ENCODE measurements around the gene ARHGAP25.
"Not testable (repeated sequence)": the region's sequence is repeated elsewhere in the genome, so short reads cannot be mapped to it uniquely, and the experiment has no call there.

ARHGAP25 gene

DNA sequence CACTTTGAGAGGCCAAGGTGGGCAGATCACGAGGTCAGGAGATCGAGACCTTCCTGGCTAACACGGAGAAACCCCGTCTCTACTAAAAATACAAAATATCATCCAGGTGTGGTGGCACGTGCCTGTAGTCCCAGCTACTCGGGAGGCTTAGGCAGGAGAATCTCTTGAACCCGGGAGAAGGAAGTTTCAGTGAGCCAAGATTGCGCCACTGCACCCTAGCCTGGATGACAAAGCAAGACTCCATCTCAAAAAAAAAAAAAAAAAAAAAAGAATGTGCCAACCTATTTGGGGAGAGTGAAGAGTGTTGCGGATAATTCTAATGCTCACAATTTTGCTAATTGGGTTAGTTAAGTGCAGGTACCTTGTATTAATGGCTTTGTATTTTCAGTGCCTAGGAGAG lies 67.5 kb downstream of the ARHGAP25 start:
- DNase-seq, result not testable (repeated sequence)

DNA sequence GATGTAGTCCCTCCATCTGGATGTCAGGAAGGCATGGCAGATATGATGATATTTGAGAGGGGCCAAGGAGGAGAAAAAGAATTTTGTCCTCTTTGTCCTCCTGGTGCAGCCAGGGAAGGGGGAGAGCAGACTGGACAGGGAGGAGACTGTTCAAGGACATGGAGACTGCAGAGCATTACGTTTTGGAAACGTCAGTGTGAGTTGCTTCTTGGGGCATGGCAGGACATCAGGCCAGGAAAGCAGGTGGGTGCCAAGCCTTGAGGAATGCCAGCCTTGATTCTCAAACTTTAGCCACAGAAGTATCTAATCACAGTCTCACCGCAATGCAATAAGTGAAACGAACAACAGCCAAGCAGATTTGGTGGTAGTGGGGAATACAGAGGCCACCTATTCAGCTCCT lies 70.4 kb downstream of the ARHGAP25 start:
- DNase-seq, result no peak

DNA sequence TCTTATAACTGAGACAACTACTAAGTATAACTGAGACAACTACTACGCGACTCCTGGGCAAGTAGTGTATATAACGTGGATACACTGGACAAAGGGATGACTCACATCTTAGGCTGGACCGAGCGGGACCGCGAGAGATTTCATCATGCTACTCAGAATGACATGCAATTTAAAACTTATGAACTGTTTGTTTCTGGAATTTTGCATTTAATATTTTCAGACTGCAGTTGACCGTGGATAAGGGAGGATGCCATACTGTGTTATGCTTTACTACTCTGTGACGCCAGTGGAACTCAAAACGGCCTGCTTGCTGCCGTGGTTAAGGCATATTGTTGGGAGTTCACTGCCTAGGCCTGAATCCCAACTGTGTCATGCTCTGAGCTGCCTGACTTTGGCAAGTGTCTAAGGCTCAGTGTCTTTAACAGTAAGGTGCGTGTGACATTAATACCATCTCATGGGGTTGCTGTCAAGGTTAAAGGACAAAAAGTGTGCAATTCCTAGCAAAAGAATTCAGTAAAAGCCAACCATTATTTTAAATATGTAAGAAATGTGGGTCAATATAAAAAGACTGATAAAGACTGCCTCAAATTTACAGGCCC lies 72.0 kb downstream of the ARHGAP25 start:
- DNase-seq, result no peak

DNA sequence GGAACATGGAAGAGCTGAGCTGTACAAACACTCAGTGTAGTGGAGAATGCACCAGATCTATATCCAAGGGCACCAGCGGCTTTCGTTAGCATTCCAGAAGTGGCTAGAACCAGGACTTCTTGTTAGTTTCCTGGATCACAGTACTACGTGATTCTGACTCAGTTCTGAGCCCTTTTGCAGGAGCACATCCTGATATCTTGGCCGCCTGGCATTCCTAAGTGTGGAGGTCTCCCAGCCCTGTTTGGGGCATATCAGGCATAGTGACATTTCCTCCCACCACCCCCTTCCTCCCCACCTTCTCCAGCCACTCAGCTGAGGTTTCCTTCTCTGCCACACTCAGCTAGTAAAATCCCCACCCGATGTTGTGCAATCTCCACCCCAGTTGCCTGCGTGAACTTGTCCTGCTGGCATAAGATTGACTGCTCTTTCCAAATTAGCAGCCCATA lies 73.2 kb downstream of the ARHGAP25 start:
- no peak for DNase-seq

DNA sequence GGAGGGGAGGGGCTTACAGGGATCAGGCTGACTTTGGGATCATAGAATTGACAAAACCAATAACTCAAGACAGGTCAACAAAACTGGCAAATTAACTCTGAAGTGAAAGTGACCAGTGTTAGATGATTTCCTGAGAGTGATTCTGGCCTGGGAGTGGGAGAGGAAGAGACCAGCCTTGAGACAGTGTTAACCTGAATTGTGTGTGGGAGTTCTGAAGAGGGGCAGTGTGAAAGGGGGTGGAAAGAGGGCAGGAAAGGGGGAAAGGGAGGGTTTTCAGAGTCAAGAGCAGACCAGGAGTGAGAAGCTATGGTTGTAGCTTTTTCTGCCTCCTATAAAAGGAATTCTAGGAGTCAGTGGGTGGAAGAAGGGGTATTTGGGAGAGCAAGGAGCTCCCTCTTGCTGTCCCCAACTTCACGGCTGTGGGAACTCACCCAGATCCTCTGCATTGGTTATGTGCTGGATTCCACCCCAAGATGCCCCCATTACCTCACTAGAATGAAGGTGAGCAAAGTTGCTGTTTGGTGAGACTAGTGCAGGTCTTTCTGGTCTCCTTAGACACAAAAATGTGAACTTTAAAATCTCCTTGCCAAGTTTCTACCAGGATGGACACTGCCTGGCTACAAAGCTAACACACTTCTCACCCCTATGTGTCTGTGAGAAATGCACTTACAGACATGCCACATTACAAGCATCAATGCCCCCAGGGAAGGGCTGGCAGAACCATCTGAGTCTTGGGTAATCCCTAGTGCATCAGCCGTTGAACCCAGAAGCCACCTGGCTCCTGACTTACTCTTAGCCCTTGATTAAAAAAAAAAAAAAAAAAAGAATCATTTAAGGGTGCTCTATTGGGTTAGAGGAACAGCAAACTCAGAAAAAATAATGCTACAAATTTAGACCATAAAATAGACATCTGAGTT lies 75.0 kb downstream of the ARHGAP25 start:
- DNase-seq, result no peak

DNA sequence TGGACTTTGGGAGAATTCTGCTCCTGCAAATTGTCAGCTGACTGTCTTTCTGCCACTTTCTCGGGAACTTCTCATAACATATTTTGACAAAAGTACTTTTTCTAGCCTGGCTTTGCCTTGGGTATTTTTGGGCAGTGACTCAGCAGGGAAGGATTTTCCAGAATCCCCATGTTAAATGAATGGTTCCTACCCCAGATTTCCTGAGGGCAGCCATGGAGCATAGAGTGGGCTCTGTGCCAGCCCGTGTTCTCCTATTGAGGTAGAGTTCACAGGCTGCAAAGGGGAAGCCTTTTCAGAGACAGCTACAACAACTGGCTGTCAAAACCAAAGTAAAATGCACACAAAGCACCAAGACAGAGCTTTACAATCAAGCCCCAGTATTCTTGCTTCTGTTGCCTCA lies 76.8 kb downstream of the ARHGAP25 start:
- no peak for DNase-seq

DNA sequence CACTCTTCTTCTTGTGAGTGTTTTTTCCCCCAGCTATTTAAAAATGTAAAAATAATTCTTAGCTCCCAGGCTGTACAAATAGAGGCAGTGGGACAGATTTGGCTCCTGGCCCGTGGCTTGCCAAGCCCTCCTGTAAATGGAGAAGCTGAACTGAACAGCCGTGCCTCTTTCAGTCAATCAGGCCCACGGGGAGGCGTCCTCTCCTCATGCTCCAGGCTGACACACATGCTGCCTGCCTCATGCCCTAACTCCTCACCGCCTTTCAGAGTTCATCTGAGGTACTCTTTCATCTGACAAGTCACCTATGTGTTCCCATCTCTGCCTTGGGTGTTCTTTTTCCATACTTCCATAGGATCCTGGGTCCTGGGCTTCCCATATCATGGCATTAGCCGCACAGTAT lies 77.6 kb downstream of the ARHGAP25 start:
- DNase-seq, result no peak

DNA sequence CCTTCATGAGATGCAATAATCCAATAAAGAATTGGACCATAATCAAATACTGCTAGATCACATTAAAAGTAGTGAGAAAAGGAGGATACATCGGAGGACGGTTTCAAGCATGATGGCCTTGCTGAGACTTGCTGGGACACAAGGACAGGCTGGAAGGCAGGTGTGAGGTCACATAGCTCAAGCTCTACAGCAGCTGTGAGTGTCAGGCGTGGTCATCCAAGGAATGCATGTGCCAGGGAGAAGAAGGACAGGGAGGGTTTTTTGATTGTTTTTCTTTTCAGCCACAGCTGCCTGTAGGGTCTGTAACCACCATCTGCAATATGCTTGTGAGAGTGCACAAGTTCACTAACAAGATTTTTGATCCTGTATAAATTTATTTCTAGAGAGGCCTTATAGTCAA lies 79.0 kb downstream of the ARHGAP25 start:
- DNase-seq, result no peak

DNA sequence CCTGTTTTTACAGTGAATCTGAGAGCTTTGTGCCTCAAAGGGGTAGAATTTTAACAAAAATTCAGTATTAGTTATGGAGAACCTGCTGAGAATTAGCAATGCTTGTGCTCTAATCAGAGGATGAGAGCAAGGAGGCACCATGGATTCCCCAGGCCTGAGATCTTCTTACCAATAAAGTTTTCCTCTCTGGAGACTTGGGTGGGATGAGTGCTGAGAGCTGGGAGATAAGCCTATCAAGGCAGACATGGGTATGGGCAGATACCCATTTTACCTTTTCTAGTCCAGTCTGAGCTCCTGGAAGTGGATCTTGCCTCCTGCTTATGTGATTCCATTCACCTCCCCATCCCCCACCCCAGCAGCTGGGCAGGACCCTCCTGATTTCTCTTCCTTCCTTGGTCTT lies 82.7 kb downstream of the ARHGAP25 start:
- DNase-seq, result no peak

DNA sequence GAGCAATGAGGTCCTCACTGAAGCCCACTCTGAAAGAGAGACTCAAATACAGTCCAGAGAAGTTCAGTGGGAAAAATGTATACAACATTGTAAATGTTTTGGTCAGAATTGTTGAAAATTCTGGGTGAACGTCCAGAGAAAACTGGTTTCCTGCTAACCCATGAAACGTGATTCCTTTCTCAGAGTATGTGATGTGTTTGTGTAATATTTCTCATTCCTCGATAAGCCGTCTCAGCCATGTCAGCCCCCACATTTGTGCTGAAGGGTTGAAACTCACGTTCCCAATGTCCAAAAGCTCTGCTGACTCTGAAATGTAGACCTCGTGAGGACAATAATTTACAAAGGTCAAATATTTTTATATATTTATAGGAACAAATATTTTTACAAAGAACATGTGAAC lies 84.9 kb downstream of the ARHGAP25 start:
- DNase-seq, result no peak

DNA sequence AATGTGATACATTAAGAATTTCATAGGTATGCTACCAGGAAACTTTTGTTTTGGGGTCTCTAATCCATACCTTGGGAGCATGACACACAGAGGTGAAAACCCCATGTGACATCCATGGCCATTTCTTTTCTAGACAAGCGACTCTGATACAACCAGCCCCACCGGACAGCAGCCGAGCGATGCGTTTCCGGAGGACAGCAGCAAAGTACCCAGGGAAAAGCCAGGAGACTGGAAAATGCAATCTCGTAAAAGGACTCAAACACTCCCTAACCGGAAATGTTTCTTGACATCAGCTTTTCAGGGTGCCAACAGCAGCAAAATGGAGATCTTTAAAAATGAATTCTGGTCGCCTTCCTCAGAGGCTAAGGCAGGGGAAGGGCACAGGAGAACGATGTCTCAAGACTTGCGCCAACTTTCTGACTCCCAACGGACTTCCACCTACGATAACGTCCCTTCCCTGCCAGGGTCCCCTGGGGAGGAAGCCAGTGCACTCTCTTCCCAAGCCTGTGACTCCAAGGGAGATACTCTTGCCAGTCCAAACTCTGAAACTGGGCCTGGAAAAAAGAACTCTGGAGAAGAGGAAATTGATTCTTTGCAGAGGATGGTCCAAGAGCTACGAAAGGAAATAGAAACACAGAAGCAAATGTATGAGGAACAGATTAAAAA lies 87.7 kb downstream of the ARHGAP25 start:
- DNase-seq, result no peak

DNA sequence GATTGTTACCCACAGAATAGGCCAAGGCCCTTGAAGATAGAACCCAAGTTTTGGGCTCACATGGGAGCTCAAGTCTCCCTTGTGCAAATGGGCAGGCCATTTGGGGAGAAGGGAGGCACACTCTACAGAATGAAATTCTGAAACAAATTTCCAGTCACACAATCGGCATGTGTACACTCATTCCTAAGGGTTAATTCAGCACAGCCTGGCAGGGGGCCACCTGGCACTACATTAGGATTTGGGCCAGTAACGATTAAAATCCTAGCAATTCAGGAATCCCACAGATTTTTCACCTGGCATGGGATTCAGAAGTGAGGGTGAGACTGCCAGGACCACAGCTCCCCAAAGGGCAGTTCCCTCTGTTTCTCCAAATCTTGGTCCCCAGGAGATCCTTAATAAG lies 90.2 kb downstream of the ARHGAP25 start:
- DNase-seq, result no peak

DNA sequence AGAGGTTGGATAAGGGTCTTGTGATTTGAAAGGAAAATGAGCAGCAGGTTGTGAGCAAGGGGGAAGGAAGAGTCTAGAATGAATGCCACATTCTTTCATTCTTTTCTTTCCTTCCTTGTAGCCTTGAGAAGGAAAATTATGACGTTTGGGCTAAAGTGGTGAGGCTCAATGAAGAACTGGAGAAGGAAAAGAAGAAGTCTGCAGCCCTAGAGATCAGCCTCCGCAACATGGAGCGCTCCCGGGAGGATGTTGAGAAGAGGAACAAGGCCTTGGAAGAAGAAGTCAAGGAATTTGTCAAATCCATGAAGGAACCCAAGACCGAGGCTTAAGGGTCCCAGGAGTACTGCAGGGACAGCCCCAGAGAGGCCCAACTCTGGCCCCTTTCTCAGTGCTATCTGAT lies 91.3 kb downstream of the ARHGAP25 start:
- DNase-seq, result no peak

DNA sequence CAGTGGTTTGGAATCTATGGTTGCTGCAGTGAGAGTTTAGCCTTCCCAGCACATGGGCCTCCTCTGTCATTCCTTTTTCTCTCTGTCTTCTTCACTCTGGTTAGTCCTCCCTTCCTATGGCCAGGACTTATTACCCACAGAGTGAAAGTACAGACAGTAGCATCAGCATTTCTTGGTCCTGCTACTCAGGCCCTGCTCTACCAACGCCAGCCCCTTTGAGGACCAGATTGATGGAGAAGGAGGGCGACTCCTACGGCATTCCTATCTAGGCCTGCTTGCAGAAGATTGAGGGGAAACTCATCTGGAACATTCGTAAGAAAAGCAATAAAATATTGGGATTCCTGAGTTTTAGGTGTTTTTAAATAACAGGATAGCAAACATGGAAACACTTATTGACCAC lies 93.1 kb downstream of the ARHGAP25 start:
- DNase-seq, result no peak

DNA sequence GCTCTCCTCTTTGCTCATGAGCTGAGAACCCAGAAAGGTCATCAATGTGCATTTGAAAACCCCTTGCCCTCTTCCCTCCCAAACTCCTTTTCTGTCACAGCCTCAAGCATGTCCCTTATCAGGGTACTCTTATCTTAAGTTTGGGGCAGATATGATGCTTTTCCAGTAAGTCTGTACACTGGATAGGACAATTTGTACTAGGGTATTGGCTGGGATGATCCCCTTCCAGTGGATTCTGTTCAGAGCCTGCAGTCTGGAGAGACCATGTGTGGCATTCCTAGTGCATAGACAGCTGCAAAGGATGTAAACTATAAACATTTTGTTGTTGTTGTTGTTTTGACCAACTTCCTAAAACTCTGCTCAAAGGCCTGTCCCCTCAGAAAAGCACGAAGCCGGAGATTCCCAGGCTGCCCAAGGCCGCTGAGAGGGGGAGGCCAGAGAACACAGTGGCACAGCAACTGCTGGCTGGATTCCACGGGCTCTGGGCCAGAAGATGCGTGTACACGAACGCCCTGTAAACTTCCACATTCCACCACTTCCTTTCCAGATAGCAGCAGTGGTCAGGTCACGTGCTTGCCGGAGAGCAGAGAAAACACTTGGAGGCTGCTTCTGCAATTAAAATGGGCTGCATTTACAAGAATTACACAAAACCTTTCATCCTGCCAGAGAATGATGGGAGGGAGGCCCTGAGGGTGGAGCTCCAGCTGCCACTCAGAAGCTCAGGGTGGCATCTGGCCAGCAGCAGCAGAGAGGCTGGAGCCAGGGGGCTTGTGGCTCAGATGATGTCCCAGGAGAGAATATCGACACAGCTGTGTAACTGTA lies 94.5 kb downstream of the ARHGAP25 start:
- DNase-seq, result peak; percentile 30

DNA sequence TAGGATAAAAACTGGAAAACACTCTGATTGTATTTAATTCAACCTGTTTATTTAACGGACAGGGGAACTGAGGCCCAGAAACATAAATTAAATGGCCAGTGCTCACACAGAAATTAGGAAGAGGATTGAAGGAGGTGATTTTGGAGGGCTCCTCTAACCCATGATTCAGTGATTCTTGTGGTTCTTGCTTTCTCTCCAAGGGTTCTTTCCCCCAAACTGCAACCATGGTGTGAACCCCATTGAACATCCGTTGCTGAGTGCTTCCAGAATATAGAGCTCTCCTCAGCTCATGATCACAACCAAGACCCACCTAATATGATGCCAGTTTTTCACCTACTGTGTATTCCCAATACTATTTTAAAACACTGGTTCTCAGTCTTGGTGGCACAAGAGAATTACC lies 95.1 kb downstream of the ARHGAP25 start:
- DNase-seq, result no peak

DNA sequence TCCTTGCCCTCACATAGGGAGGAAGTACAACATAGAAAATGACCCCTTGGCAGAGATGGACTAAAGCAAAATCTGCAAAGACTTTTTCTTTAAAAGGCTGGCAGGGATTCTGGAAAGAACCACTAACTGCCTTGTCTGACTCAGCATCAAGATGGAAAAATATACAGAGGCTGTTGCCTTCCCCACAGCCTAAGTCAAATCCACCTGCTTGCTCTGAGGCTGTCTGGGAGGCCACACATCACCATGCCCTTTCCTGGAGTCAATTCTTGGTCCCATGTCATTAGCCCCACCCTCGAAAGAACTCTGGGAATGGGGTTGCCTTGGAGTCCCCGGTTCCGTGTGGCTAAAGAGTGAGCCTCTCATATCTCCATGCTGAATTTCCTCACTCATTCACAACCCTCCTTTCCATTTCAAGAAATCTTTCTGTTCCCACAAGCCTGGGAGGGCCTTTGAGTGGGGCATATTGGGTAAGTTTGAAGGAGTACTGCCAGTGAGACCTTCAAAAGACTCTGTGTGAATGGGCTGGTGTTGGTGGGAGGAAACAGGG lies 97.1 kb downstream of the ARHGAP25 start:
- DNase-seq, result no peak

DNA sequence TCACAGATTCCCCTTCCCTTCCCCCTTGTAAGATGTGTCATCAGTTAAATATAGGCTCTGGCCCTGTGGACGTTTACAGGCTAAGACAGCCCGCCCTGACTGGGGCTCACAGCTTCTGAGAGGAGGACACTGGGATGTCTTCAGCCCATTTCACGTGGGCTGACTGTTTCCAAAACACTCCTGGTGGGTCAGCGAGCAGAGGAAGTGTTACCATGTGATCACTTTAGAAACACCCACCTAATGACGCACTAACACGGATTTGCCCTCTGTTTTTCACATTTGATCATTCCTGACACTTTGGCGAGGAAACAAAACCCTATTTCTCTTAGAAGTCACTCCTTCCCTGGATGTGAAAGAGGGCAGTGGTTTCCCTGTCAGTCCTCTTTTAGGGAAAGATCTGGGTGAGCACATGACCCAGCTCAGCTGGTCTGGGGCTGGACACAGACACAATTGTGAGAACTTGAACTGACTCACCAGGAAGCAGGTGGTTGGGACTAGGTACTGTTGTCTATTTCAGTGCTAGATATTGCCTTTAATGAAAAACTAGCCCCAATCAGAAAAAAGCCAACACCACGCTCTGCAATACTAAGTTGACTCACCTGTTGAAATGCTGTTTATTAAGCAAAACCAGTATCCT lies 97.7 kb downstream of the ARHGAP25 start:
- peak; percentile 24 for DNase-seq

DNA sequence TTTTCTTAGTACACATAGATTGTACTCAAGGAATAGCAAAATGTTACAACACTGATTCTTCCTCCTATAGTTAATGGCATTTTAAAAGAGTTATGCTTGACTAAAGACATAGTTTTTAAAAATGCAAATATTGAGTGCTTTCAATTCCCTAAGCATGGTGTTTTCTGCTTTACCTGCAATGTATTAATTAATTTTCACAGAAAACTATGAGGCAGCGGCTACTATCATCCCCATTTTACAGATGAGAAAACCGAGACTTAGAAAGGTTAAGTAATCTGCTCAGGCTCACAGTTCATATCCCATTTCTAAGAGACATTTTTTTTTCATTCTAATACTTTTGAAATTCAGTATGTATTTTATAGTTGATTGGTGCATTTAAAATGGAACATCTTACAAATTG lies 98.6 kb downstream of the ARHGAP25 start:
- no peak for DNase-seq

DNA sequence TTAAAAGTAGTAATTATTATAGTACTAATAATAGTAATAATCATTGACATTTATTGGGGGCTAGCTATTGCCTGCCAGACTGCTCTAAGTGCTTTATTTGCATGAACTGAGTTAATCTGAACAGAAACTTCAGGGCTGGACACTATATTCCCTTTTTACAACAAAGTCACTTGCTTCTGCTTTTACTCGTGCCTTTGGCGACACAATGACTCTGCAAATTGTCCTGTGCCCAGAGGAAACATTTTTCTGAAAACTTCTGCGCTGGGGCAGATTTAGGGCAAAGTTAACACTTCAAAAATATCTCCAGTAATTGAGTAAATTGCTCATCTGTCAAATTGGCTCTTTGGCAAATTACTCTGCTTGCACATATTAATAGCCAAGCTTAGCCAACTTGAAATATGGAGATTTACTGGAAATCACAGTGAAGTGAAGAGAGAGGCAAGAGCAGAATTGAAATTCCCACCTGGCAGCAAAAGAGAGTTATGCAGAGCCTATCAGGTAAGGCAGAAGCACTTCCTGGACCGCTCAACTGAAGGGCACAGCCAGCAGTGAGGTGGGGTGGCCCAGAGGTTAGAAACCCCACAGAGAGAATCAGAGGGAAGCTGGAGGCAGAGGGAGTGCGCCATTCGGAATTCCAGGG lies 100.2 kb downstream of the ARHGAP25 start:
- DNase-seq, result no peak

DNA sequence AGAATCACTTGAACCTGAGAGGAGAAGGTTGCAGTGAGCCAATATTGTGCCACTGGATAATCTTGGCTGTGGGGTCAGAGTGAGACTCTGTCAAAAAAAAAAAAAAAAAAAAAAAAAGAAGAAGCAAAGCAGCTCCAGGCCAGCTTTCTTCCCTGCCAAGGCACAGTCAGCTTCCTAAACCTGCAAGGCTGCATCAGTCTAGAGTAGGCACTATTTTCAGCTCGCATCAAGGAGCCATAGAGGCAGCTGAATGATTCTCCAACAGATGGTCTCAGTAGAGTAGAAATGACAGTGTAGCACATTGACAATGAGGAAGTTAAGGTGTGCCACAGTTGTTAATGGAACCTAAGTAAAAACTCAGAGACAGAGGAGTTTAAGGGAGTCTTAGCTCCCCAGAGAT lies 101.0 kb downstream of the ARHGAP25 start:
- no peak for DNase-seq
